GM21723 (cell line): ENCODE results near the gene ZDHHC1.
"Not testable (repeated sequence)": the region's sequence is repeated elsewhere in the genome, so short reads cannot be mapped to it uniquely, and the experiment has no call there.

Experiments
- ATAC-seq: cut with Tn5 transposase; IDR thresholded peaks from one replicate; pipeline ENCODE4 v1.9.1; 2021; ENCODE audit warnings: mild to moderate bottlenecking, moderate library complexity; ENCODE audit not compliant: unreplicated experiment

The ZDHHC1 gene

DNA sequence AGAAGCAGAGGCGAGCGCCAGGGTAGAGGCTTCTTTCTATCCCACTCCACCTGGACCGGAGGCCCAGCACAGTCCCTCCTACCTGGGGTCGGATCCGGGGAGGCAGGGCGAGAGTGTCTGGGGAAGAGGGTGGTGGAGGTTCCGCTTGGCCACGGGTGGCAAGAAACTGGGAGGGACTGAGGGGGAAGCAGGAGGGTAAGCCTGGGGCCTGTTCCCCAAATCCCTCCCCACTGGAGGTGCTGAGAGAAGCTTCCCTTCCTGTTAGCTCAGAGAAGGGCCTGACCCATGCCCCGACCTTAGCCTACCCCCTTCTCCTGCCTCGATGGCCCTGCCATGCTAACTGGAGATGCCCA, 21.2 kb downstream of the ZDHHC1 start:
- no peak for ATAC-seq

DNA sequence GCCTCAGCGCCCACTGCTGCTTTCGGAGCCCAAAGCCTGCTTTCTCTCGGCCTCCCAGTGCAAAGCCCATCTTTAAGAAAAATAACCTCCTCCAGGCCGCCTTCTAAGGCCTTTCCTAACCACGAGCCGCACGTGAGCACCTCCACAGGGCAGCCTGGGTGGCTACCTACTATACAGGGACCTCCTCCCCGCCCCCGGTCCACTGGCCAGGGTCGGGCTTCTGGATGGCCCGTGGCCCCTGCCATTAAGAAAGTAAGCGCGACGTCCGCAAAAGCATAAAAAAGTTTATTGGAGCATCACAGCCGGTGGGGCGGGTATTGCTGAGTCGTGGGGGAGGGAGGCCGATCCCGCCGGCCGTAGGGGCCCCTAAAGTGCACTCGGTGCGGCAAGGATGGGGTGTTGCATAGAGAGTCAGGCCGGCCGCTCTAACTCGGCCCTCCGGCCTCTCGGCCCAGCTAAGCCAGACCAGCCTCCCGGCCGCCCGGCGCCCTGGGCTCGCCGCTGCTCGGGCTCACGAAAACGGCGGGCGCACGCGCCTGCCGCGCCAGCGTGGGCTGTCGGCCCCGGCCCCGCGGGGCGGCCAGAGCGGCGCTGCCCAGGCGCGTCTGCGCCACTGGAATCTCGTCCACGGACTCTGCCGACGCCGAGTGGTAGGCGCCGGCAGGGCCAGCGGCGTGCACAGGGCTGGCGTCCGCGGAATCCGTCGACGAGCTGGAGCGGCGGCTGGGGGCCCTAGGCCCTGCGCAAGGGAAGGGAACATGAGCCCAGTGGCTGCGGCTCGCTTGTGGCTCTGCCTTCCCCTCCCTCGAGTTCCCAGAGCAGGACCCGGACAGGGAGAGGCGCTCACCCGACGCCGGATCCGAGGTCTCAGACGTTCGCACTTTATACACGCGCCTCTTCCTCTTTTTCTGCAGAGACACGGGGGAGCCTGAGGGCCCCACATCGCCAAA, 21.8 kb downstream of the ZDHHC1 start:
- ATAC-seq = no peak

DNA sequence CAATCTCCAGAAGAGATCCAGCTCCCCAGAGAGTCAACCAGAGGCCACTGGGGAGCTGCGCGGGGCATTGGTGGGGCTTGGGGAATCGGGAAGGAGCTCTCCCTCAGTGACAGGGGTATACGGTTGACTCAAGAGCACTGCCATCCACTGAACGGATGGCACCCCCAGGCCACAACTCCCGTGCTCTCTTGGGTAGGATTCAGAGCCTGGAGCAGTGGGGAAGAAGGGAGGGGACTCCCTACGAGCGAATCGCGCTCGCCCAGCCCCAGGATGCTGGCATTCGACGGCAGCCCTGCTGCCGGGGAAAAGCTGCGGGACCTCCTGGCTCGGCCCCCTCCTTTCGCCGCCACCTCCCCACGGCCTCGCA, 22.5 kb downstream of the ZDHHC1 start:
- no peak for ATAC-seq

DNA sequence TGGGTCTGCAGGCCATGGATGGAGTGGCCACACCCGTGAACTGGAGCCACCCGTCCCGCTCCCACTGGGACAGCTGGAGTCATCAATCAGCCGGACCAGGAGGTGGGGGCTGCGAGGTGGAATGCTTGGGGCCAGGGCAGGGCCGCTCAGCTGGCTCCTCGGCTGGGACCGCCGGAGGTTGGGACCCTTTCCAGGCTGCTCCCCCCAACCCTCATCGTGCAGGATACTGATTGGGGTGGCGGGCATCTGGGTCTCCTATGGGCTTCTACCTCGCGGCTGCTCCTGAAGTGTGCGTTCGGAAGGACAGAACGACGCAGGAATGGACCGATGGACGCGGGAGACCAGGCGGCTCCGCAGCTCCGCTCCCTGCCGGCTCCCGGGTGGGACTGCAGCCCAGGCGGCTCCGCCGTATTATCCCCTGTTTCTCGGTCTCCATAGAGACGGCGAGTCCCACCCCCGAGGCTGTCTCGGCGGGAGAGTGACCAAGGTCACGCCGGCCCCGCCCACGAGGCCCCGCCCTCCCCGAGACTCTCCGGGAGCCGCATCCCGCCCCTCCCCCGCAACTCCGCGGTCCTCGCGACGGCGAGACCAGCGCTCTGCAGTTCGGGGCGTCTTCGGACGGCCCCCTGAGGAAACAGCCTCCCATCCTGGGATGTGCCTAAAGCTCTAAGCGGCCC, 23.0 kb downstream of the ZDHHC1 start, which contains the start of gene TPPP3:
TPPP3 (minus strand) TSS at position 388 of the 677 bp plus-strand sequence. CDS start 2,387 bp downstream, outside the sequence.
- ATAC-seq = no peak

DNA sequence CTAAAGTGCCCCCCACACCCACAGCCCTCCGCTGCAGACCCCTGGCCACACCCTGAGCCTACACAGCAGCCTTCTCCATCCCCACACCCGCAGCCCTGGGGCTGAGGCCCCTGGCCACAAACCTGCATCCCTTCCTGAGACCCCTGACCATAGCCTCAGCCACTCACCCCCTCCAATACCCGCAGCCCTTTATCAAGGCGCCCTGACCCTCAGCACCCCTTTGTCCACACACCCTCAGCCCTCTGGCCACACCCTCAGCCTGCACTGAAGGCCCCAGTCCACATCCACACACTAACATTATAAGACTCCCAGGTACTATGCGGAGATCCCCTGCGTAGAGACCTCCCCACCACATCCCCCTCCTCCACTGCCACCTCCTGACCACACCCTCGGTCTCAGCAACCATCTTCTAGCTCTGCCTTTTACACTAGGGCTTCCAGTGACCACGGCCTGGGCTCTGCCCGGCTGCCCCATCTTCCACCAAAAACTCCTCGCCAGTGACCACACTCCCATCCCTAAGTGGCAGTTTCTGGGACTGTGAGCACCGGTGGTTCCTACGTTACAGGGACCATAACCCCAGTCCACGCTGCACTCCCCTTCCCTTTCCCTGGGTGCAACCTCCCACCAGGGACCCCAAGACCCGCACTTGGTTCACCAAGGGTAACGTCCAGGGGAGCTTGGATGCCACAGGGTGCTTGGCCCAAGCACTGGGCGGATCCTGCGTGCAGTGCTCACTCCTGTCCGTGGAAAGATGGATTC, 23.8 kb downstream of the ZDHHC1 start:
- no peak for ATAC-seq

DNA sequence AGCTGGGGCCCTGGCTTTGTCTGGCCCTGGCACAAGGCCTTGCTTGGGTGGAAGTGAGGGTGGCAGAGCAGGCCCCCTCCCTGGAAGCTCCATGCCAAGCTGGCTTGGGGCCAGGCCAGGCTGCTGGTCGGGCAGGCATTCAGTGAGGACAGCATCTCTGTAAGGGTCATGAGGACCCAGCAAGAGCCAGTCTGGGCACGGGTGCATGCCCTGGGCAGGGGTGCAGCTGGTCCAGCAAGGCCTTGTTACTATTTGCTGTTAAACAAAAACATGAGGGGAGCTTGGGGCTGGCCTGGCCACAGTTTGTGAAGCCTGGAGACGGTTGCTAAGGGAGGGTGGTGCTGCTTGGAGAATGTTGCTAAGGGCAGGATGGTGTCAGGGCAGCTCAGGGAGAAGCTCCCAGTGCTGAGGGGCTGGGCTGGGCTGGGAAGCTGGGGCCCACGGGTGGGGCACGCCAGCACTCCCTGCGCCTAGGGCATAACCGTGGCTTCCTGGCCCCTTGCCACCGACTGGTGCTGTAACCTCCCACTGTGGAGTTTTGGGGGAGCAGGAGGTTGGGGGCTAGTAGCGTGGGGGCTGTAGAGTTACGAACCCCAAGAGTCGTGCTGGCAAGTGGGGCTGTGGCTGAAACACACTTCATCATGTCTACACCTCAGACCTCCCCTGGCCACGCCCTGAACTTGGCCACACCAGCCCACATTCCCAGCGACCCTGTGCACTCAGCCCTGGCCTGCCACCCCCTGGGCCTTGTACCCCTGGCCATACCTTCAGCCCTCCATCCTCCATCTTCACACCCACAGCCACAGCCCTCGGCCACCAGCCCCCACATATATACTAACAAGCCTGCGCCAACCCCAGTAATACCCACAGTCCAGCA, 24.6 kb downstream of the ZDHHC1 start:
- no peak for ATAC-seq

DNA sequence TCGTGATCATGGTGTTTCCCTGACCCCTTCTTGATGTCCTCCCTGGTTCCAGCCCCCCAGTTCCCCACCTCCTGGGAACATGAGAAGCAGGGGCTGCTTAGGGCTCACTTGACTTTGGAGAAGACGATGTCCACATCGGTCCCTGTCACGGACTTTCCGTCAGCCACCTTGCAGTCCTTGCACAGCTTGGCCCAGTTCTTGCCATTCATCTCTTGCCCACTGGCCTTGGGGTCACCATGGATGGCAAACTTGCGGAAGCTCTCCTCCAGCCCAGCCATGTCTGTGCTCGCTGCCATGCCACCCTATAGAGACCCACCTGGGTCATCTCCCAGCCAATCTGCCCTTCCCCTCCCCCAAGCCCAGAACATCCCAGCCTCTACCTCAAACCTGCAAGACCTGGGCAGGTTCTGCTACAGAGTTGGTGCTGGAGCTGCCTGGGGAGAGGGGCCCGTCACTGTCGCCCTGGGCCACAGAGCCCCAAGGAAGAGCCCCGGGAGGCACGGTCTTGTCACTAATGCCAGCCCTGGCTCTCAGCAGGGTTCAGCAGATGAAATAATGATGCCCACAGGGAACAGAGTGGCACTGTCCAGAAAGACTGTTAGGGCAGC, 25.4 kb downstream of the ZDHHC1 start:
- ATAC-seq = no peak

DNA sequence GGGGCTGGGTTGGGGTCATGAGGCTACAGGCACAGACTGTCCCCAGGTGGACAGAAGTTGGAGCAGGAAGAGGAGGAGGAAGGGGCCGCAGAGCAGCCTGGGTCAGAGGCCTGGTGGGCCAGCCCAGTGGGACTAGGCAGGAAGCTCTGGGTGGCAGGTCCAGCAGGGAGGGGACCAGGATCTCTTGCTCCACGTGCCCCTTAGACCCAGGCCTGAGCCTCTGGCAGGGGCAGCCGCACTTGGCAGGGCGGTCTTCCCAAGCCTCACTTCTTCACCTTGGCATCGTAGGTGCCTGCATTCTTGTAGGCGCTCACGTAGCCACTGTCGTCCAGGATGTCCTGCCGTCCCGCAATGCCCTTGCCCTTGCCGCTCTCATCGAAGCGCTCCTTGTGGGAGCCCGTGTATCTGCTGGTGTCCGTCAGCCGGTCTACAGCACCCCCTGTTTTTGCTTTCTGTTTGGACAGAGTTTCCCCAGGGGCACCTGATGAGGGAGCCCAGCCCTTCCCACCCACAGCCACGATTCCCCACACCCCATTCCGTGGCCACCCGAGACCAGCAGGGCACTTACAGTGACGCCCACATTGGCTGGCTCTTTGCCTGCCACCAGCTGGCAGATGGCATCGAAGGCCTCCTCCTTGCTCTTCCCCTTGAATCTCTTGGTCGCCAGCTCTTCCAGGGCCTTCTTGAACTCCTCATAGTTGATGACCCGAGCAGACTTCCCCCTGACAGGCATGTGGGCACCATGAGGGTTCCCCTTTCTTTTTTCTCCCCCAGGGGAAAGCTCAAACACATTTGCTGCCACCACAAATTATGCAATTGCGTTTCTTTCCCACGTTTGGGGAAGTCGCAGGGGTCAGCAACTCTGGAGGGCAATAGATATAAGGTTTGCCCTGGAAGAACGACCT, 26.1 kb downstream of the ZDHHC1 start:
- no peak for ATAC-seq

DNA sequence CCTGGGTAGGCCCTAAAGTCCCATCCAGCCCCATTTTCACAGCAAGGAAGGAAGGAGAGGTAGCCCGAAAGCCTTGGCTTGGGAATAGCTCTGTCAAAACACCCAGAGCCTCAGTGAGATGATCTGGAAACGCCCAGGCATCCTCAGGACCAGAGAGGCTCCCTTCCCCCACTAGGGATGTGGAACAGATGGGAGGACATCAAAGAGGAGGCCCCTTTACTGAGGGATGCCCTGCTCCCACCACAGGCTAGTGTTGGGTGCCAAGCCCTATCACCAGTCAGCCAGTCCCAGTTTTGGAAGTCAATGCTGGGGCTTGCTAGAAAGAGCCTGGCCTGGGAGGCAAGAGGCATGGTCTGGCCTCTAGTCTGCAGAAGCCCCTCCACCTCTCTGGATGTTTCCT, 27.7 kb downstream of the ZDHHC1 start:
- ATAC-seq = no peak

DNA sequence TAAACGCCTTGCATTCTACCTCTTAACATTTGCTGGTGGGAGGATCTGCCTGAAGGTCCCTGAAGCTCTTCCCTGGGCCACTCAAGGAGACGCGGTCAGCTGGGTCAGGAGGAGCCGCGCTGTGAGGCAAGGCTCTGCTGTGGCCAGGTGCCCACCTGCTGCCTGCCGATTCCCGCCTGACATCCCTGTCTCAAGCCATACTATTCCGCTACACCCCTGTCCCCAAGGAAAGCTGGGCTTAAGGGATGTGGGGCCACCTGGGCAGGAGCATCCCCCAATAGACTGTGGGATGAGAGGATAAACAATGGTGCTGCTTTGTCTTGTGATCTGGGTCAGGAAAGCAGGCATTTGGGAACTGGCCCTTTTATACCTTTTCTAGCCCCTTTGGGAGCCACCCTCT, 28.1 kb downstream of the ZDHHC1 start:
- no peak for ATAC-seq

DNA sequence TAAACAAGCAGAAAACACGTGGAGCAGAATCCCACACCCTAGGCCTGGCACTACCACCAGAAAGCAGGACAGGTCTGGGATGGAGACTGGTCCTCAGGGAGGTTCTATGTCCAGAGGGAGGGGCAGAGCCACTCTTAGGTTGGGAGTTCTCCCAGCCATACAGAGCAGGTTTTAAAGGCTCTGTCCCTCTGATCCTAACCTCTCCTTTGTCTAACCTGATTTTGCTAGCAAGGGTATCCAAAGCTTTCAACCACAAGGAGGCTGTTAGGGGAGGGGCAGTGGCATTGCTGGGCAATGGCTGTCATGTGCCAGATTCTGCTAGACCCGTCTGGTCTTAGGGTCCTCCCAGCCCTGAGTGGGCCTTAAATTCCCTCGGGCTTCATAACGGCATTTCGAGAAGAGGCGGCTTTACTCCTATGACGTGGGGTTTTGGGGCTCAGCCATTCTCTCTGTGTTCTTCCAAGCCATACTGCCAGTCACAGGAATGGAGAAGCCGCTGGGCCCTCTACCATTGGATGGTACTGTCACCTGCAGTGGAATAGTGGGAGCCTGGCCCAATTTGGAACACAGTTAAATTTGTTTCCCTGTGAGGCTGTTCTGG, 28.7 kb downstream of the ZDHHC1 start:
- no peak for ATAC-seq

DNA sequence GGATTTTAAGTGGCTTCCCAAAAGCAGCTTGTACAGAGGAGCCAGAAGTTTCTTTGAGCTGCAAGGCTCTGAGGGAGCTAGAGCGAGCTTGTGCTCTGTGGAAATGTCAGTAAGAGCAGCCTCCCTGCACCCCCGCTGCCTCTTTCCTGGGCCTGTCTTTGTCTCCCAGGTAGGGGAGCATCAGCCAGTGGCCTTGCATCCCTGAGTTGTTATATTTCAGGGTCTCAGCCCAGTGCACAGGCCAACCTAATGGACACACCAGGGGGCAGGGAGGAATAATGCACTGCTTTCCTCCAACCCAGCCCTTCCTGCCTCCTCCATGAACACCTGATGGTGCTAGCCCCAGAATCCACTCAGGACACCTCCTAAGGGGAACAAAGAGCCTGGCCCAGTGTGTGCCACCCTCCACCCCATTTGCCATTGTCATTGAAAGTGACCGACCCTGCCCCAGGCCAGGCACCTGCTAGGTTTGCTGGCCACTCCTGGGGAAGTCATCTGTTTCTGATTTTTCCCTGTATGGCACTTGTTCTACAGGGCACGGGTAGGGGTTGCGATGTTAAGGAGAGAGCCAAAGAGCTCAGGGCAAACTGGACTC, 29.3 kb downstream of the ZDHHC1 start:
- ATAC-seq = no peak

DNA sequence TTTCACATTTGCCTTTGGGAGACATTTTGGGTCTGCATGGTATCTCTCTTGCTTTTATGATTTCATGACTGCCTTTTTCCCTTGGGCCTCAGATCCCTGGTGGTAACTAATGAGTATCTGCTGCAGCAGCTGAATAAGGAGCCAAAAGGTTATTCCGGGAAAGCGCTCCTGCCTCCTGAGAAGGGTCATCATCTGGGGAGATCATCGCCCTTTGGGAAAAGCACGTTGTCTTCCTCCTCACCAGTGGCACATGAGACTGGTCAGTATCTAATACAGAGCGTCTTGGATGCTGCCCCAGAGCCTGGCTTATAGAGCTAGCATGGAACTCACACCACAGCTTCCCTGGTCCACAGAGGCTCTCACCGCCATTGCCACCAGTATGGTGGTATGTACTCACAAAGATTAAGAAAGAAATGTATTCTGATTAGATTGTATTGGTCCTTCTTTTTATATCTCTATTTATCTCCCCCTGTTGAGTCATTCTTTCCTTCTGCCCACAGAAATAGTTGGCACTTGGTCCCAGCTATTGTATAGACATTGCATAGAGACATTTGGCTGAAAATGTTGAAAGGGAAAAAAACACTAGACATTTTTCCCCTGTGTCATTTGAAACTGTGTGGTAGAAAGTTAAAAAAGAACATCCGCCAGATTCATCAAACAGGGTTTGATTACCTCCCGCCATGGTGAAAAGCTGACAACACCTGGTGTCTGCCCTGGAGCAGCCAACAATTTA, 31.3 kb downstream of the ZDHHC1 start:
- no peak for ATAC-seq

DNA sequence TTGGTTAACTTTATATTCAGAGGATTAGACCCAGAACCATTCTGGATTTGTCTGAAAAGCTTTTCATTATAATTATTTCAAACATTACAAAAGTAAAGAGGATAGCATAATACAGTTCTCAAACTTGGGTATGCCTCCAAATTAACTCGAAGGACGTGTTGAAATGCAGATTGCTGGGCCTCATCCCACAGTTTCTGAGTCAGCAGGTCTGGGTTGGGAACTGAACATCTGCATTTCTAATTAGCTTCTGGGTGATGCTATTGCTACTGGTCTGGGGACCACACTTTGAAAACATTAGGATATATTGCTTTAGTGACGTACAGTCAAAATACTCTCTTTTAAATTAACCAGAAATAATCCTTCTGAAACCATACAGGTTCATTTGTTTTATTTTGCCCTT, 33.0 kb downstream of the ZDHHC1 start:
- ATAC-seq = no peak

DNA sequence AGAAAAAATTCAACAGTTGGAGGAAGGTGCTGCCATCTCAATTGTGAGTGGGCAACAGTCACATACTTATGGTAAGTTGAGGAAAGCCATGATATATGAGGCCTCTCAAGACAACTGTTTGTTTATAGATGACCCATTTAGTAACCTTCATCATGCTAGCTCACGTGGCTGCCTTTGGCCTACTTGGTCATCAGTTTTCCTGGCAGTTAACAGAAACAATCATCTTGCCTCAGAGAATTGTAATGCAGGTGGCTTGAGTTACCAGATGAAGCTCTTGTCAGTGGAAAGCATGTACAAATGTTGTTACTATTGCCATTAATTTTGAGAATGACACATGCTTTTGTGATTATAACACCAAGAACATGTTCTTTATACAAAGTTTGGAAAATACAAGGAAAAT, 37.6 kb downstream of the ZDHHC1 start:
- ATAC-seq = no peak

DNA sequence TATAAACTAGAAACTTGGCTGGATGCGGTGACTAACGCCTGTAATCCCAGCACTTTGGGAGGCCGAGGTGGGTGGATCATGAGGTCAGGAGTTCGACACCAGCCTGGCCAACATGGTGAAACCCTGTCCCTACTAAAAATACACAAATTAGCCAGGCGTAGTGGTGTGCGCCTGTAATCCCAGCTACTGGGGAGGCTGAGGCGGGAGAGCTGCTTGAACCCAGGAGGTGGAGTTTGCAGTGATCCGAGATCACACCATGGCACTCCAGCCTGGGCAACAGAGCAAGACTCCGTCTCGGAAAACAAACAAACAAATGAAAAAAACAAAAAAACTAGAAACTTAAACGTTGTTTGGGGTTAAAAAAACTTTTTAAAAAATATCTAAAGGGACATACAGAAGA, 40.3 kb downstream of the ZDHHC1 start:
- ATAC-seq = not testable (repeated sequence)

DNA sequence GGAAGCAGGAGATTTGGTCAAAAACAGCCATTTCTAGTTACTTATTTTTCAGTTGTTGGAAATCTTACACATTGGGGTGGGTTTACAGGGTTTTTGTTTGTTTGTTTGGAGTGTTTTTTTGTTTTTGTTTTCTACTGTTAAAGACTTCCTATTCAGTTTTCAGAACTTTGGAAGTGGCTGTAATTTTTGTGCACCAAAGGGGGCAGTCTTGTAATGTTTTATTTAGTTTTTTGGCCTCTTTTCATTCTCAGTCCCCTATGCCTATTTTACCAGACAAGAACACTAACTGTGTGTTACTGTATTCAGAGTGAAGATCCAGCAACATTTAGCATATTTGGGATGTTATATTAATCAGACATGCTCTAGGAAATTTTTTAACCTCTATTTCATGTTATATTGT, 43.6 kb downstream of the ZDHHC1 start:
- no peak for ATAC-seq

DNA sequence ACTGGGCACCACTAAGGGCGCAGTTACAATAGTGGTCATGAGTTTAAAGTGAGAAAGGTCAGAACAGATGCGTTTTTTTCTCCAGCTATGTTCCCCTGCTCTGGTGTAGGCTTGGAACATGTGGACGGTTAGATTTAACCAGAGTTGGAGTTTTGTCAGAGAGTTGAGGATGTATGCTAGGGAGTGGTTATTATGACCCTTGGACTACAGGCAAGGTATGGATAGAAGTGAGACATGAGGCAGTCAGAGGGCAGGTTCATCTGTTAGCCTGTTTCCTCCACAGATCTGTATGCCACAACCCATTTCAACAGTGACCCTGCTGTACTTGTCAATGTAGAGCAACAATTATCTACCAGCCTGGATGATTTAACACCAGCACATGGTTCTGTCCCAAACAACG, 45.6 kb downstream of the ZDHHC1 start:
- ATAC-seq = no peak
